H1 (cell line): ENCODE data around the gene UHRF2. TPM values are rescaled to one million over a fixed set of nuclear protein-coding genes. Genes with fewer than 3 reads are reported as not detected.

ENCODE experiments used
- CTCF ChIA-PET: fragments of 300-600 bp; sonication (Branson Sonifier 250); formaldehyde crosslinking; loops from one replicate; lab custom pipeline; 2021; ENCODE audit not compliant: partially characterized antibody; lab: Charles Lee
- POLR2A ChIA-PET: fragments of 300-600 bp; sonication (Branson Sonifier 250); formaldehyde crosslinking; loops from one replicate; lab custom pipeline; 2021; ENCODE audit warnings: inconsistent platforms; ENCODE audit not compliant: partially characterized antibody; lab: Charles Lee
- DNase-seq, 2 experiments: peaks; one replicate each; pipeline versions ENCODE4 v3.0.0 to v3.0.0-alpha.2; 2010 to 2022; ENCODE audit warnings: low spot score in 2 of 2, low read depth in 1 of 2, mixed read lengths in 1 of 2
- FAIRE-seq: peaks from 2 replicates; lab custom pipeline; 2011; peaks lifted over from hg19 to GRCh38; lab: Jason Lieb, UNC
- H2AFZ ChIP-seq: 2 replicates; pipeline ENCODE4 v1.8.1; 2012; ENCODE audit warnings: low read length, inconsistent platforms
- H2AK5ac ChIP-seq: 2 replicates; pipeline ENCODE4 v1.6.1; 2013; ENCODE audit warnings: low read depth, low read length
- H2BK120ac ChIP-seq: replicated peaks from 2 replicates; pipeline ENCODE3; 2013; ENCODE audit warnings: low read depth, low read length, inconsistent platforms
- H2BK12ac ChIP-seq: 2 replicates; pipeline ENCODE4 v1.6.1; 2013; ENCODE audit warnings: low read depth, low read length
- H2BK15ac ChIP-seq: 2 replicates; pipeline ENCODE4 v1.6.1; 2013; ENCODE audit warnings: low read length
- H2BK20ac ChIP-seq: 2 replicates; pipeline ENCODE4 v1.6.1; 2013; ENCODE audit warnings: low read length
- H2BK5ac ChIP-seq: 2 replicates; pipeline ENCODE4 v1.6.1; 2013; ENCODE audit warnings: low read depth, low read length
- H3K14ac ChIP-seq: 2 replicates; pipeline ENCODE4 v1.6.1; 2013; ENCODE audit warnings: inconsistent platforms; ENCODE audit not compliant: insufficient read length
- H3K18ac ChIP-seq: 2 replicates; pipeline ENCODE4 v1.6.1; 2013; ENCODE audit warnings: low read length; ENCODE audit errors: extremely low read depth
- H3K23ac ChIP-seq: 2 replicates; pipeline ENCODE4 v1.6.1; 2013; ENCODE audit warnings: inconsistent platforms; ENCODE audit not compliant: insufficient read length
- H3K23me2 ChIP-seq: 2 replicates; pipeline ENCODE4 v1.6.1; 2013; ENCODE audit warnings: low read depth, low read length
- H3K27ac ChIP-seq: 2 replicates; pipeline ENCODE4 v1.6.1; 2011; ENCODE audit warnings: low read depth, low read length, inconsistent platforms
- H3K27me3 ChIP-seq, 4 experiments: replicated peaks in 1 of 4; 1 replicate in 1 of 4; 2 replicates in 3 of 4; pipeline versions ENCODE4 v1.6.1 to v1.8.1; 2011 to 2013; ENCODE audit warnings: low read length in 3 of 4, mild to moderate bottlenecking in 3 of 4, inconsistent platforms in 2 of 4, mixed read lengths in 2 of 4, moderate library complexity in 1 of 4; ENCODE audit not compliant: control insufficient read depth in 3 of 4, insufficient read depth in 3 of 4; ENCODE audit errors: extremely low read depth in 1 of 4
- H3K36me3 ChIP-seq, 4 experiments: 2 replicates each; pipeline versions ENCODE4 v1.6.1 to v1.8.1; 2011 to 2013; ENCODE audit warnings: mild to moderate bottlenecking in 4 of 4, low read length in 3 of 4, moderate library complexity in 2 of 4, control low read depth in 1 of 4, inconsistent platforms in 1 of 4; ENCODE audit not compliant: insufficient read depth in 4 of 4, control insufficient read depth in 2 of 4
- H3K4ac ChIP-seq: replicated peaks from 2 replicates; pipeline ENCODE3; 2013; ENCODE audit warnings: low read length, low read depth, mixed read lengths, inconsistent platforms; ENCODE audit not compliant: insufficient read length
- H3K4me1 ChIP-seq, 4 experiments: replicated peaks in 1 of 4; 1 replicate in 1 of 4; 2 replicates in 3 of 4; pipeline versions ENCODE4 v1.6.1 to v1.8.1; 2011 to 2013; ENCODE audit warnings: low read length in 3 of 4, inconsistent platforms in 2 of 4, mixed read lengths in 1 of 4; ENCODE audit not compliant: insufficient read depth in 4 of 4, control insufficient read depth in 3 of 4
- H3K4me2 ChIP-seq, 2 experiments: 2 replicates each; pipeline versions ENCODE4 v1.6.1 to v1.8.1; 2011 to 2013; ENCODE audit warnings: low read depth in 2 of 2, low read length in 2 of 2, control low read depth in 1 of 2, inconsistent platforms in 1 of 2, mild to moderate bottlenecking in 1 of 2; ENCODE audit not compliant: insufficient read depth in 1 of 2
- H3K4me3 ChIP-seq, 4 experiments: fragments of 200-600, 300-600 bp in 1 of 4; sonication (generic), shearing (Covaris generic), sonication (Bioruptor Twin) in 1 of 4; 2 replicates each; pipeline versions ENCODE4 v1.5.1 to v1.8.1; 2011 to 2016; ENCODE audit warnings: low read length in 4 of 4, low read depth in 3 of 4, control low read depth in 2 of 4, inconsistent platforms in 2 of 4, mild to moderate bottlenecking in 2 of 4, mixed read lengths in 1 of 4, moderate library complexity in 1 of 4; ENCODE audit not compliant: insufficient read depth in 2 of 4; ENCODE audit errors: extremely low read depth in 1 of 4
- H3K56ac ChIP-seq: replicated peaks from 2 replicates; pipeline ENCODE3; 2013; ENCODE audit warnings: low read depth, mild to moderate bottlenecking, mixed read lengths, low read length, inconsistent platforms; ENCODE audit not compliant: insufficient read length
- H3K79me1 ChIP-seq: 2 replicates; pipeline ENCODE4 v1.6.1; 2013; ENCODE audit warnings: low read depth, low read length, control low read depth
- H3K79me2 ChIP-seq, 2 experiments: 2 replicates each; pipeline versions ENCODE4 v1.6.1 to v1.8.1; 2012 to 2013; ENCODE audit warnings: low read length in 2 of 2, mild to moderate bottlenecking in 2 of 2, inconsistent platforms in 1 of 2; ENCODE audit not compliant: insufficient read depth in 2 of 2, control insufficient read depth in 1 of 2
- H3K9ac ChIP-seq, 4 experiments: replicated peaks in 1 of 4; 1 replicate in 1 of 4; 2 replicates in 3 of 4; pipeline versions ENCODE4 v1.6.1 to v1.8.1; 2011 to 2013; ENCODE audit warnings: low read depth in 3 of 4, low read length in 3 of 4, control low read depth in 2 of 4, mild to moderate bottlenecking in 2 of 4, moderate library complexity in 2 of 4, inconsistent platforms in 1 of 4; ENCODE audit errors: extremely low read depth in 1 of 4
- H3K9me3 ChIP-seq, 2 experiments: 2 replicates each; pipeline versions ENCODE4 v1.6.1 to v1.8.1; 2012 to 2013; ENCODE audit warnings: mild to moderate bottlenecking in 2 of 2, moderate library complexity in 2 of 2, control low read depth in 1 of 2, inconsistent platforms in 1 of 2, low read depth in 1 of 2, low read length in 1 of 2, mixed read lengths in 1 of 2; ENCODE audit not compliant: insufficient read depth in 2 of 2
- H4K20me1 ChIP-seq, 2 experiments: replicated peaks in 1 of 2; 2 replicates each; pipeline versions ENCODE3 to v1.8.1; 2011 to 2013; ENCODE audit warnings: inconsistent platforms in 2 of 2, low read length in 2 of 2, mild to moderate bottlenecking in 1 of 2; ENCODE audit not compliant: insufficient read depth in 2 of 2, control insufficient read depth in 1 of 2
- H4K5ac ChIP-seq: 2 replicates; pipeline ENCODE4 v1.6.1; 2013; ENCODE audit warnings: low read length, low read depth, mixed read lengths, inconsistent platforms; ENCODE audit not compliant: insufficient read length
- H4K8ac ChIP-seq: 2 replicates; pipeline ENCODE4 v1.8.0; 2013; ENCODE audit warnings: mild to moderate bottlenecking, moderate library complexity, low read length, inconsistent platforms; ENCODE audit not compliant: insufficient read depth; ENCODE audit errors: extremely low read depth
- H4K91ac ChIP-seq: replicated peaks from 2 replicates; pipeline ENCODE3; 2013; ENCODE audit warnings: low read length, mixed read lengths, inconsistent platforms; ENCODE audit not compliant: insufficient read length
- BRCA1 ChIP-seq: IDR thresholded peaks from 2 replicates; pipeline ENCODE4 v1.6.1; 2012; ENCODE audit warnings: low read depth, low read length, improper control_type of control experiment
- CBX5 ChIP-seq: fragments of 300-800, 300-1000 bp; sonication (generic); IDR thresholded peaks from 2 replicates; pipeline ENCODE4 v1.7.1; 2016; ENCODE audit warnings: antibody characterized with exemption, low read length, low read depth
- CBX8 ChIP-seq: fragments of 300-800, 300-1000 bp; sonication (generic); IDR thresholded peaks from 2 replicates; pipeline ENCODE4 v1.7.1; 2016; ENCODE audit warnings: low read depth, low read length, borderline replicate concordance
- CHD1 ChIP-seq: IDR thresholded peaks from 2 replicates; pipeline ENCODE4 v1.6.1; 2012; ENCODE audit warnings: low read depth, low read length, improper control_type of control experiment
- KDM1A ChIP-seq: fragments of 200-600, 300-600 bp; sonication (generic); IDR thresholded peaks from 2 replicates; pipeline ENCODE4 v1.7.1; 2016; ENCODE audit warnings: mild to moderate bottlenecking, low read length, borderline replicate concordance
- NANOG ChIP-seq: IDR thresholded peaks from 2 replicates; pipeline ENCODE4 v1.6.1; 2011; ENCODE audit warnings: low read length, low read depth, mild to moderate bottlenecking, inconsistent platforms; ENCODE audit not compliant: insufficient read depth, poor library complexity, severe bottlenecking
- PHF8 ChIP-seq: fragments of 200-600 bp; sonication (generic); conservative IDR thresholded peaks from 2 replicates; pipeline ENCODE4 v1.7.1; 2012; ENCODE audit warnings: low read depth, mild to moderate bottlenecking, inconsistent platforms, low read length, moderate library complexity
- POLR2AphosphoS5 ChIP-seq: IDR thresholded peaks from 2 replicates; pipeline ENCODE4 v1.6.1; 2011; ENCODE audit warnings: low read depth, low read length
- RFX5 ChIP-seq: IDR thresholded peaks from 2 replicates; pipeline ENCODE4 v1.6.1; 2011; ENCODE audit warnings: low read depth, low read length, improper control_type of control experiment, borderline replicate concordance
- RXRA ChIP-seq: IDR thresholded peaks from 2 replicates; pipeline ENCODE4 v1.6.1; 2011; ENCODE audit warnings: low read depth, mild to moderate bottlenecking, low read length, moderate library complexity; ENCODE audit not compliant: insufficient read depth
- SIX5 ChIP-seq: IDR thresholded peaks from 2 replicates; pipeline ENCODE4 v1.6.1; 2011; ENCODE audit warnings: mild to moderate bottlenecking, low read depth, low read length
- SP1 ChIP-seq: IDR thresholded peaks from 2 replicates; pipeline ENCODE4 v1.6.1; 2011; ENCODE audit warnings: low read depth, low read length
- SUZ12 ChIP-seq: fragments of 200-600 bp; sonication (generic); IDR thresholded peaks from 2 replicates; pipeline ENCODE4 v1.6.1; 2012; ENCODE audit warnings: mild to moderate bottlenecking, inconsistent platforms, low read length, moderate library complexity, mixed read lengths
- TAF7 ChIP-seq: optimal IDR thresholded peaks from 2 replicates; pipeline ENCODE3; 2011; ENCODE audit warnings: low read depth, mild to moderate bottlenecking, inconsistent platforms, low read length, moderate library complexity, borderline replicate concordance
- TCF12 ChIP-seq: IDR thresholded peaks from 2 replicates; pipeline ENCODE4 v1.6.1; 2011; ENCODE audit warnings: low read depth, mild to moderate bottlenecking, low read length
- WGBS, 2 experiments: shearing (Covaris generic) in 1 of 2; methylation state at CpG; one replicate each; pipeline versions ENCODE4 v1.1.6 to v1.1.7; 2013 to 2015; ENCODE audit warnings: low lambda C conversion rate in 2 of 2, mixed read lengths in 2 of 2, inconsistent platforms in 1 of 2, low coverage in 1 of 2, missing lambda C conversion rate in 1 of 2; ENCODE audit not compliant: insufficient replicate concordance in 2 of 2, insufficient coverage in 1 of 2, insufficient read length in 1 of 2; ENCODE audit errors: extremely low coverage in 1 of 2, missing lambda C conversion rate in 1 of 2; 5-methylcytosine and 5-hydroxymethylcytosine counted together
- polyA plus RNA-seq, 7 experiments: library from polyadenylated mRNA; depleted of rRNA in 3 of 7; stranded (reverse) in 5 of 7; unstranded in 2 of 7; fragments of >200 nt in 5 of 7; fragments of 200-250 nt in 2 of 7; gene quantifications; 1 replicate in 5 of 7; 2 replicates in 1 of 7; 4 replicates in 1 of 7; pipeline versions ENCODE4 v1.2.1 to v1.2.3, GENCODE V29; 2011 to 2013; ENCODE audit warnings: missing spikeins in 2 of 7, mixed read lengths in 2 of 7
- total RNA-seq: library from RNA; stranded (reverse); fragmentation: NEBNext Ultra II Directional; extraction: Animal tissue kit (Norgen Biotek cat#: 25700); gene quantifications from 2 replicates; pipeline ENCODE4 v1.2.1, GENCODE V29; 2021

The UHRF2 gene
- total and polyA plus RNA-seq, 2 of the 8 experiments (the other 6 are each of a cell fraction or from before 2014, with no cell fraction given), result 31.8 to 48.0 TPM

GRCh38 chr9:6495466-6495865 lies 82.5 kb downstream of the UHRF2 start:
- no peak overlapping the region for H3K18ac ChIP-seq
- no peak overlapping the region for H3K4me2 ChIP-seq
- H3K4ac ChIP-seq, result no peak overlapping the region
- H3K36me3 ChIP-seq, result peaks cover under 1 to 52% (median 24%) of the 10 kb centered on the region in 4 experiments; a peak in 7 of 8 replicates
- no peak overlapping the region for H4K8ac ChIP-seq
- no peak overlapping the region for H3K14ac ChIP-seq
- H3K23ac ChIP-seq, result no peak overlapping the region
- no peak overlapping the region for H2BK12ac ChIP-seq
- H3K56ac ChIP-seq, result no peak overlapping the region
- POLR2A ChIA-PET, result interaction anchor here (0.7 kb wide), 1 partner anchor 8 kb away, joined by 3 read pairs; no protein-coding TSS in a partner anchor
- H3K4me1 ChIP-seq, result no peaks in the 10 kb centered on the region
- peaks cover 0 to 6% of the 10 kb centered on the region in 2 experiments; a peak in 2 of 4 replicates for H3K79me2 ChIP-seq
- no peaks in the 10 kb centered on the region for H3K79me1 ChIP-seq
- no peak overlapping the region for H4K91ac ChIP-seq
- no peaks in the 10 kb centered on the region for H3K27me3 ChIP-seq
- H3K9me3 ChIP-seq, result no peaks in the 10 kb centered on the region
- no peak overlapping the region for H2BK20ac ChIP-seq
- H3K9ac ChIP-seq, result no peak overlapping the region
- H3K4me3 ChIP-seq, result no peak overlapping the region
- no peak overlapping the region for H2AFZ ChIP-seq
- no peak for FAIRE-seq
- 94% methylated on average over 1 of the region's 1 CpG; no CpG with 5 or more reads in 1 of the 2 experiments for WGBS, 2 experiments
- no peak overlapping the region for H3K27ac ChIP-seq
- no peak overlapping the region for H2BK120ac ChIP-seq
- H4K20me1 ChIP-seq, result peaks cover 4 to 5% of the 10 kb centered on the region in 2 experiments
- no peak overlapping the region for H2AK5ac ChIP-seq
- no peaks in the 10 kb centered on the region for H3K23me2 ChIP-seq
- H2BK15ac ChIP-seq, result no peak overlapping the region
- H2BK5ac ChIP-seq, result no peak overlapping the region
- DNase-seq, result no peak
- H4K5ac ChIP-seq, result no peak overlapping the region
- CTCF ChIA-PET, result interaction anchor here (0.7 to 1.6 kb wide), 7 partner anchors 54 to 282 kb away, joined by 3 to 11 read pairs (median 3); no protein-coding TSS in a partner anchor
- TF ChIP-seq SUZ12 (no peak), CHD1 (no peak), CBX8 (no peak), SP1 (no peak), TAF7 (no peak), POLR2AphosphoS5 (no peak), BRCA1 (no peak), TCF12 (no peak), SIX5 (no peak), PHF8 (no peak), RFX5 (no peak), KDM1A (no peak), RXRA (no peak), NANOG (no peak), CBX5 (no peak)
